Upper lobe of left lung (tissue), 6 donors: ENCODE results near the gene PRICKLE1. TPM values are rescaled to one million over a fixed set of nuclear protein-coding genes. Genes with fewer than 3 reads are reported as not detected.
A peak's percentile ranks its signal among the peaks of the same experiment; 100 is the strongest.

Source experiments
- ATAC-seq, 2 donors: fragments of 200-7000 bp; cut with Tn5 transposase; one replicate each; pipeline ENCODE4 v1.9.1; 2022; ENCODE audit warnings: mild to moderate bottlenecking in 2 of 2, moderate library complexity in 2 of 2; ENCODE audit not compliant: low FRiP score in 2 of 2
- DNase-seq, 2 donors: peaks; one replicate each; pipeline ENCODE4 v3.0.0-alpha.2; 2019 to 2020
- H3K27ac ChIP-seq, 4 donors: fragments of 200-600 bp; sonication (generic); one replicate each; pipeline ENCODE4 v1.5.1; 2016 to 2019
- H3K27me3 ChIP-seq, 4 donors: fragments of 200-600 bp; sonication (generic); one replicate each; pipeline ENCODE4 v1.5.1; 2017 to 2019
- H3K36me3 ChIP-seq, 4 donors: fragments of 200-600 bp; sonication (generic); one replicate each; pipeline ENCODE4 v1.5.1; 2016 to 2019
- H3K4me1 ChIP-seq, 4 donors: fragments of 200-600 bp; sonication (generic); one replicate each; pipeline ENCODE4 v1.5.1; 2018 to 2019
- H3K4me3 ChIP-seq, 4 donors: fragments of 200-600 bp; sonication (generic); one replicate each; pipeline ENCODE4 v1.5.1; 2017 to 2019; ENCODE audit warnings: mild to moderate bottlenecking in 2 of 4, moderate library complexity in 1 of 4
- H3K9me3 ChIP-seq, 4 donors: fragments of 200-600 bp; sonication (generic); one replicate each; pipeline ENCODE4 v1.5.1; 2018 to 2019
- CTCF ChIP-seq, 6 experiments: fragments of 450-650 bp in 4 of 6; fragments of 200-600 bp in 2 of 6; sonication (generic) in 2 of 6; IDR thresholded peaks; one replicate each; pipeline ENCODE4 v1.5.1; 2016 to 2019; ENCODE audit warnings: antibody characterized with exemption in 6 of 6
- EP300 ChIP-seq, 4 donors: sonication (generic); formaldehyde crosslinking; IDR thresholded peaks; one replicate each; pipeline ENCODE4 v1.5.1; 2017; ENCODE audit warnings: antibody characterized with exemption in 4 of 4, control low read depth in 2 of 4
- POLR2A ChIP-seq, 4 donors: fragments of 450-650 bp; IDR thresholded peaks; one replicate each; pipeline ENCODE4 v1.5.1; 2016 to 2017; ENCODE audit warnings: antibody characterized with exemption in 4 of 4, mild to moderate bottlenecking in 2 of 4
- POLR2AphosphoS5 ChIP-seq, 2 donors: sonication (generic); formaldehyde crosslinking; IDR thresholded peaks; one replicate each; pipeline ENCODE4 v1.5.1; 2017; ENCODE audit warnings: antibody characterized with exemption in 2 of 2
- WGBS, 2 donors: methylation state at CpG; one replicate each; pipeline ENCODE4 v1.1.5; 2017 to 2018; 5-methylcytosine and 5-hydroxymethylcytosine counted together
- total RNA-seq, 6 donors: library from RNA; depleted of rRNA in 4 of 6; stranded (reverse); fragments of >200 nt in 4 of 6; gene quantifications; one replicate each; pipeline versions ENCODE4 v1.1.0 to v1.2.1, GENCODE V29; 2016 to 2021
- donor health status: DM: no; HTN: no; CAD: no; lungs with moderate emphysema.
- donor health status: DM: no; HTN: yes; CAD: no; lungs with severe emphysema.

Gene PRICKLE1
- total RNA-seq, 6 donors from 2014 or later, result 7.3 to 18.2 (median 10.2) TPM

- H3K4me1 ChIP-seq, result peaks cover 5 to 66% (median 30%) of the 10 kb centered on the region in 4 donors
- no peaks in the 10 kb centered on the region for H3K36me3 ChIP-seq
- DNase-seq, result no peak
- 35 to 49% methylated on average over 7 of the region's 7 CpGs for WGBS, 2 donors
- H3K27ac ChIP-seq, result peak overlapping the region in 3 of 4 donors; percentile 25 to 85 (median 83)
- peaks cover 0 to 6% (median 0%) of the 10 kb centered on the region in 4 donors for H3K27me3 ChIP-seq
- TF ChIP-seq POLR2AphosphoS5 (IDR thresholded peaks at IDR 0.05), result no peak
- TF ChIP-seq EP300 (IDR thresholded peaks at IDR 0.05), result no peak
- no peak for TF ChIP-seq POLR2A (IDR thresholded peaks at IDR 0.05)
- no peak for TF ChIP-seq CTCF (IDR thresholded peaks at IDR 0.05)
- no peaks in the 10 kb centered on the region for H3K9me3 ChIP-seq
- peak overlapping the region; percentile 71 to 88 (median 72) for H3K4me3 ChIP-seq
- no peak for ATAC-seq
Observed at GRCh38 chr12:42587601-42588523, 1.7 kb downstream of the PRICKLE1 start.

DNA sequence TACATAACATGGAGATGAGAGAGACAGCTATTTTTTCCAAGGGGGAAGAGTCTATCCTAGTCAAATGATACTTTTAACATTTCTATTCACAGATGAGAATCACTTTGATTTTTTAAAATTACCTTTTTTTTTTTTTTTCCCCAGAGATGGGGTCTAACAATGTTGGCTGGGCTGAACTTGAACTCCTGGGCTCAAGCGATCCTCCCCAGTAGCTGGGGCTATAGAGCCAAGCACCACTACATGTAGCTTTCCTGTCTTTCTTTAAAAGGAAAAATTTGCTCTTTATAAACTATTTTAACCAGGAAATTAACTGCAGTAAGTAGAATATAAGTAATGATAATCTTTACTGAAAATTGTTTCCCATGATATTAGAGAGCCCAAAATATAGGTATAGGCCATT lies 3.3 kb downstream of the PRICKLE1 start:
- Histone ChIP-seq H3K4me3 (no peak overlapping the region), H3K9me3 (no peaks in the 10 kb centered on the region), H3K4me1 (peaks cover 5 to 66% (median 32%) of the 10 kb centered on the region in 4 donors), H3K36me3 (no peaks in the 10 kb centered on the region), H3K27me3 (peaks cover 0 to 6% (median 0%) of the 10 kb centered on the region in 4 donors), H3K27ac (peak overlapping the region in 1 of 4 donors; percentile 27)
- no peak for DNase-seq
- TF ChIP-seq EP300 (IDR thresholded peaks at IDR 0.05) (no peak), CTCF (IDR thresholded peaks at IDR 0.05) (no peak), POLR2A (IDR thresholded peaks at IDR 0.05) (no peak), POLR2AphosphoS5 (IDR thresholded peaks at IDR 0.05) (no peak)
- ATAC-seq, result no peak
- WGBS, 2 donors, result 68 to 82% methylated on average over 1 of the region's 1 CpG

GRCh38 chr12:42585841-42586216 lies 3.7 kb downstream of the PRICKLE1 start:
- H3K9me3 ChIP-seq, result no peaks in the 10 kb centered on the region
- no peaks in the 10 kb centered on the region for H3K36me3 ChIP-seq
- no peak overlapping the region for H3K4me3 ChIP-seq
- peaks cover 0 to 6% (median 0%) of the 10 kb centered on the region in 4 donors for H3K27me3 ChIP-seq
- DNase-seq, result no peak
- peak overlapping the region in 1 of 4 donors; percentile 27 for H3K27ac ChIP-seq
- TF ChIP-seq CTCF (IDR thresholded peaks at IDR 0.05) (no peak), EP300 (IDR thresholded peaks at IDR 0.05) (no peak), POLR2AphosphoS5 (IDR thresholded peaks at IDR 0.05) (no peak), POLR2A (IDR thresholded peaks at IDR 0.05) (no peak)
- no peak for ATAC-seq
- WGBS, 2 donors, result 73 to 75% methylated on average over 5 of the region's 5 CpGs
- H3K4me1 ChIP-seq, result peaks cover 5 to 64% (median 31%) of the 10 kb centered on the region in 4 donors

DNA sequence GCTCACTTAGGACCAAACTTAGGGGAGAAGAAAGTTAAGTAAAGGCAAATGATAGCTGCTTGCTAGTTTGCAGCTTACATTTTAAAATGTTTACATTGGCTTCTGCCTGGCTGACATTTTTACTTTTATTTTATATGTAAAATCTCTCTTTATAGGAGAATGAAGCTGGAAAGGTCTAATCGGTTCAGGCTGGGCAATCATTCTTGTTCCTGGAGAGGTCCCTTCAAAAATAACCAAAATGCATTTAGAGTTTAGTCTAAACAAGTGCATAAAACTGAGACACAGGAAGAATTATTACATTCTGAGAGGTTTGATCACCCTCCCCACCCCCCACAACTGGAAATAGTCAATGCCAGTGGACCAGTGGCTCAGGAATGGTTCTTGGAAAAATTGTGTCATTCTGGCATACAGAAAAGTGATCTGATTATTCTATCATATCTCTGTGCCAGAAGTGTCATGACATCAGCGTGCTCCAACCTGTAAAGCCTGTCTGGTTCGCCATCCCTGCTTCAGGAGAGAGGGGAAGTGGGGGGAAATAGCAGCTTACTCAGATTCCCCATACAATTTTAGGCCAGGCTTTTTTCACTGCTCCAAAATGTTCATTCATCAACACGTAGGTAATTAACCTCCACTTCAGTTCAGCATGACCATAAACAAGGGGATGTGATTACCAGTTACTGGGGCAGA lies 4.2 kb downstream of the PRICKLE1 start:
- no peaks in the 10 kb centered on the region for H3K36me3 ChIP-seq
- no peak for TF ChIP-seq POLR2A (IDR thresholded peaks at IDR 0.05)
- TF ChIP-seq CTCF (IDR thresholded peaks at IDR 0.05), result no peak
- no peak for TF ChIP-seq POLR2AphosphoS5 (IDR thresholded peaks at IDR 0.05)
- no peak for TF ChIP-seq EP300 (IDR thresholded peaks at IDR 0.05)
- peaks cover 0 to 6% (median 0%) of the 10 kb centered on the region in 4 donors for H3K27me3 ChIP-seq
- no peak overlapping the region for H3K4me3 ChIP-seq
- peaks cover 5 to 59% (median 29%) of the 10 kb centered on the region in 4 donors for H3K4me1 ChIP-seq
- no peak for ATAC-seq
- no peak for DNase-seq
- H3K27ac ChIP-seq, result peak overlapping the region in 1 of 4 donors; percentile 17
- no peaks in the 10 kb centered on the region for H3K9me3 ChIP-seq
- WGBS, 2 donors, result 51 to 61% methylated on average over 4 of the region's 4 CpGs
